ENCODE results near the gene CAPNS1.
A peak's percentile ranks its signal among the peaks of the same experiment; 100 is the strongest.

The CAPNS1 gene

DNA sequence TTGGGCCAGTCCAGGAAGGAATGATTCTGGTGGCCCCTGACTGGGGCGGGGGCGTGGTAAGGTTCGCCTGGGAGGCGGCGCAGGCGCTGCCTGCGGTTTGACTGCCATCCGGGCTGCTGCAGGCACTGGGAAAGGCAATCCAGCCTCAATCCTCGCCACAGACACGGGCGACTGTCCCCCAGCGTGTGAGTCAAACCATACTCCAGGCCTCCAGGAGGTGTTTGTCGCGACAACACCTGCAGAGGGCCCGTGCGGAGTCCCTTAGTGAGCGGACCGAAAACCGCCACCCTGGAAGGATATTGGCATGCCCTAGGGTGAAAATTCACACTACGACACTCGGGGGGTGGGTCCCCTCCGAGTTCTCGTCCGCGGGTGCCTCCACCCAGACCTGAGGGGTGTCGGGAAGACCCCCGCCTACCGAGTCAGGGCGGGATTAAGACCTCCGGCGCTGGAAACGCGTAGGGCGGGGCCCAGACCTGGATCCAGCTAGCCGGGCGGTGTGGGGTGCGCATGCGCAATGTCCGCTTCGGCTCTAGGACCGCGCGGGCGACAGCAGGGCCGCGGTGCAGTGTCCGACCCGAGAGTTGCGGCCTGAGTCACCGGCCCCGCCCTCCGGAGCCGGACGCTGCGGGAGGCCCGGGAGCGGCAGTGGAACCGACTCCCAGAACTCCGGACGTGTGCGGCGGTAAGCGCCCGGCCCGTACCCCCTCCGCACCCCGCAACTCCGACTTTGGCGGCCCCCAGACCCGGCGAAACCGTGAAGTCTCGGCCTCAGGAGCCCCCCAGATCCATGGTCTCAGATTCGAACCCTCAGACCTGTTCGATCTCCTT, at the start of gene CAPNS1:
TSS of gene CAPNS1 (plus strand) at position 594 of the 831 bp plus-strand sequence. CDS start 946 bp downstream, outside the sequence.
- peaks cover 22% of the 10 kb centered on the region for H3K36me3 ChIP-seq (replicated peaks)
- in situ Hi-C loops (cut with HindIII; ENCODE audit: low pct_ligation_motif_present, low sequenced_read_pairs), result no loop called here
- DNase-seq, result peak; percentile 95
- H3K4me3 ChIP-seq (ENCODE audit: low read depth, low read length), result peak within 1 kb of the TSS; percentile 96
- peak within 1 kb of the TSS; percentile 94 for H3K27ac ChIP-seq
- peak; percentile 14 for TF ChIP-seq CTCF (IDR thresholded peaks at IDR 0.05; ENCODE audit: low read depth, low read length, missing control alignments)
- no peaks in the 10 kb centered on the region for H3K27me3 ChIP-seq (replicated peaks)

DNA sequence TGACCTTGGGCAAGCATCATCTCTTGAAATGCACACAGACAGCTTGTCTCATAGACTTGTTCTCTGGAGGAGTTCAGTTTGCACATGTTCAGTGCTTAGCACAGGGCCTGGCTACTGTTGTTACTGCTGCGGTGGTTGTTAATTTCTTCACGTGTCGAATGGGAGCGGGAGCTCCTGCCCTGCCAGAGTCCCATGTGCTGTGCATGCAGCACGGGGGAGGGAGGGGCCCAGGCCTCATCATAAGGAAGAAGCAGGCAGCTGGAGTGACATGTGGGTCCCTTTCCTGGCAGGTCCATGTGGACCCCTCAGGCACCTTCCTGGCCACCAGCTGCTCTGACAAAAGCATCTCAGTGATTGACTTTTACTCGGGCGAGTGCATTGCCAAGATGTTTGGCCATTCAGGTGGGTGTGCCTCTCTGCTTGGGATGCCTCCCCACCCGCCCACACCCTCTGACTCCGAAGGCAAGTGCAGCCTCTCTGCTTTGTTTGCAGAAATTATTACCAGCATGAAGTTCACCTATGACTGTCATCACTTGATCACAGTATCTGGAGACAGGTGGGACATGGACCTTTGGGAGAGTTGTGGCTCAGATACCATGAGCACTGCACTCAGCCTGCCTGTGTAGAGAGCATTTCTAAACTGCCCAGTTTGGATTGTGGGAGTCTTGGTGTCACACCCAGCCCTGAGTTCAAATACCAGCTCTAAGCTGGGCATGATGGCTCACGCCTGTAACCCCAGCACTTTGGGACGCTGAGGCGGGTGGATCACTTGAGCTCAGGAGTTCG, 48.8 kb upstream of the CAPNS1 start:
- no peak for TF ChIP-seq CTCF (IDR thresholded peaks at IDR 0.05; ENCODE audit: low read depth, low read length, missing control alignments)
- no peaks in the 10 kb centered on the region for H3K36me3 ChIP-seq (replicated peaks)

GRCh38 chr19:36092566-36092965, 47.3 kb upstream of the CAPNS1 start:
- no peaks in the 10 kb centered on the region for H3K36me3 ChIP-seq (replicated peaks)
- DNase-seq, result no peak
- in situ Hi-C loops (cut with HindIII; ENCODE audit: low pct_ligation_motif_present, low sequenced_read_pairs), result no loop called here
- H3K27ac ChIP-seq, result no peak overlapping the region
- no peak overlapping the region for H3K4me3 ChIP-seq (ENCODE audit: low read depth, low read length)
- TF ChIP-seq CTCF (IDR thresholded peaks at IDR 0.05; ENCODE audit: low read depth, low read length, missing control alignments), result no peak
- H3K27me3 ChIP-seq (replicated peaks), result no peaks in the 10 kb centered on the region

More for the DNA sequence above, 48.8 kb upstream of the CAPNS1 start:
- no peak overlapping the region for H3K4me3 ChIP-seq (ENCODE audit: low read depth, low read length)
- H3K27ac ChIP-seq, result no peak overlapping the region
- no peaks in the 10 kb centered on the region for H3K27me3 ChIP-seq (replicated peaks)
- in situ Hi-C loops (cut with HindIII; ENCODE audit: low pct_ligation_motif_present, low sequenced_read_pairs), result no loop called here
- no peak for DNase-seq

DNA sequence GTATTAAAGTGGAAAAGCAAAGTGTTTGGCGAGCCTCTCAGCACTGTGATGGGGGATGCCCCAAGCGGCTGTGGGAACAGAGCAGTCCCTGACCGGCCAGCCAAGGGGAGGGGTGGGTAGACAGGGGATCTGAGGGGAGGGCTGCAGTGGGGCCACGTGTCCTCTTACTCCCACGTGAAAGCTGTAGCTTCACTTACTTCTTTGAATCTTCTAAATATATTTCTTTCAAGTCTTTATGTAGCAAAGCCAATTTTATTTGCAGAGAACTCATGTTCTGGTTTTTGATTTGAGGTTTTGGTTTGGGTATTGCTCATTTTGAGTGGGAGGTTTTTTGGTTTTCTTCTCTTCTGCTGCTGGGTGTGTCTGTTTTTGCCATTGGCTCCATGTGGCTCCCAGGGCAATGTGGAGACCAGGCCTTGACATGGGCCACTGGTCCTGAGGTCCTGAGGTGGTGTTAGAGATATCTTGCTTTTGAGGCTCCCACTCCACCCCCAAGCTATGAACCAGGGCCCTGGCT, 46.7 kb upstream of the CAPNS1 start:
- no peak for DNase-seq
- Histone ChIP-seq H3K27me3 (replicated peaks) (no peaks in the 10 kb centered on the region), H3K4me3 (ENCODE audit: low read depth, low read length) (no peak overlapping the region), H3K27ac (no peak overlapping the region), H3K36me3 (replicated peaks) (no peaks in the 10 kb centered on the region)
- TF ChIP-seq CTCF (IDR thresholded peaks at IDR 0.05; ENCODE audit: low read depth, low read length, missing control alignments), result no peak
- in situ Hi-C loops (cut with HindIII; ENCODE audit: low pct_ligation_motif_present, low sequenced_read_pairs), result no loop called here

DNA sequence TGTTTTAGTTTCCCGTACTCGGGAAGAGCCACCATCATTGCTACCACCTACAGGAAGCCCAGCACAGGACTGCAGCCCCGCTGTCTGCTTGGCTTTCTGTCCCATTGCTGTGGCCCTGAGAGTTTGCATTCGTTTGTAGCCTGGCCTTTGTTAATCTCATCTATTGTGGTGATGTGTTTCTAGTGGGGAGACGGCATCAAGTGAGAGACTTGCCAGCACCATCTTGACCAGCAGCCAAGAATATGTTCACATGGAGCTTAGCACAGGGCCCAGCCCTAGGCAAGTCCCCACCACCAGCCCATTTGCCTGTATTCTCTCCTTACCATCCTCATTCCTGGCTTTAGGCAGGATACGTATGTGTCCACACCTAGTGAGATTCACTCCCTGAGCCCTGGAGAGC, 46.2 kb upstream of the CAPNS1 start:
- in situ Hi-C loops (cut with HindIII; ENCODE audit: low pct_ligation_motif_present, low sequenced_read_pairs), result no loop called here
- no peaks in the 10 kb centered on the region for H3K36me3 ChIP-seq (replicated peaks)
- no peak for DNase-seq
- H3K4me3 ChIP-seq (ENCODE audit: low read depth, low read length), result no peak overlapping the region
- no peaks in the 10 kb centered on the region for H3K27me3 ChIP-seq (replicated peaks)
- no peak for TF ChIP-seq CTCF (IDR thresholded peaks at IDR 0.05; ENCODE audit: low read depth, low read length, missing control alignments)
- H3K27ac ChIP-seq, result no peak overlapping the region

Data from brain microvascular endothelial cell (primary cell).